Spleen (tissue), 11 donors: Measurements from ENCODE around the gene EFCAB5. TPM values are rescaled to one million over a fixed set of nuclear protein-coding genes. Genes with fewer than 3 reads are reported as not detected.

ENCODE experiments used
- DNase-seq: peaks from one replicate; pipeline ENCODE4 v3.0.0-alpha.2; 2020
- H3K27ac ChIP-seq, 8 donors: fragments of 200-600 bp; sonication (generic) in 7 of 8; 1 replicate in 4 of 8; 2 replicates in 4 of 8; pipeline versions ENCODE4 v1.5.0 to v1.8.0; 2016 to 2021; ENCODE audit warnings: inconsistent platforms in 4 of 8, mild to moderate bottlenecking in 4 of 8, moderate library complexity in 1 of 8
- H3K27me3 ChIP-seq, 7 donors: fragments of 200-600 bp; sonication (generic) in 6 of 7; replicated peaks in 1 of 7; 1 replicate in 4 of 7; 2 replicates in 3 of 7; pipeline versions ENCODE4 v1.5.0 to v1.8.0; 2016 to 2021; ENCODE audit warnings: inconsistent platforms in 3 of 7, mild to moderate bottlenecking in 1 of 7
- H3K36me3 ChIP-seq, 6 donors: fragments of 200-600 bp; sonication (generic) in 5 of 6; 1 replicate in 4 of 6; 2 replicates in 2 of 6; pipeline versions ENCODE4 v1.5.0 to v1.8.0; 2016 to 2021; ENCODE audit warnings: inconsistent platforms in 2 of 6
- H3K4me1 ChIP-seq, 6 donors: fragments of 200-600 bp; sonication (generic) in 5 of 6; 1 replicate in 3 of 6; 2 replicates in 3 of 6; pipeline versions ENCODE4 v1.5.0 to v1.8.0; 2016 to 2021; ENCODE audit warnings: inconsistent platforms in 3 of 6
- H3K4me3 ChIP-seq, 8 donors: fragments of 200-600 bp; sonication (generic) in 7 of 8; 1 replicate in 4 of 8; 2 replicates in 4 of 8; pipeline versions ENCODE4 v1.5.0 to v1.8.0; 2016 to 2021; ENCODE audit warnings: inconsistent platforms in 4 of 8, mild to moderate bottlenecking in 4 of 8, moderate library complexity in 2 of 8
- H3K9me3 ChIP-seq, 8 donors: fragments of 200-600 bp; sonication (generic) in 7 of 8; 1 replicate in 4 of 8; 2 replicates in 4 of 8; pipeline versions ENCODE4 v1.5.0 to v1.8.0; 2016 to 2021; ENCODE audit warnings: inconsistent platforms in 4 of 8
- CTCF ChIP-seq, 11 experiments: fragments of 200-600 bp in 7 of 11; fragments of 450-650 bp in 4 of 11; sonication (generic) in 4 of 11; IDR thresholded peaks in 8 of 11; conservative IDR thresholded peaks in 3 of 11; 1 replicate in 7 of 11; 2 replicates in 4 of 11; pipeline versions ENCODE4 v1.4.0 to v1.8.0; 2016 to 2021; ENCODE audit warnings: antibody characterized with exemption in 11 of 11, inconsistent platforms in 4 of 11, mild to moderate bottlenecking in 1 of 11
- POLR2A ChIP-seq, 3 donors: fragments of 450-650 bp; IDR thresholded peaks; one replicate each; pipeline ENCODE4 v1.5.1; 2017; ENCODE audit warnings: antibody characterized with exemption in 3 of 3, mild to moderate bottlenecking in 1 of 3
- POLR2AphosphoS5 ChIP-seq, 3 donors: sonication (generic); formaldehyde crosslinking; IDR thresholded peaks; one replicate each; pipeline ENCODE4 v1.5.1; 2017; ENCODE audit warnings: antibody characterized with exemption in 3 of 3
- WGBS, 5 donors: extraction: QIAGEN DNeasy Blood & Tissue Kit in 3 of 5; methylation state at CpG; one replicate each; pipeline versions ENCODE4 v1.1.5 to v1.1.7; 2013 to 2018; 5-methylcytosine and 5-hydroxymethylcytosine counted together
- intact Hi-C: fragments of 100-400 bp; cut with DNase I; formaldehyde crosslinking; loops from one replicate; pipeline ENCODE4 v1.15.0; 2023; ENCODE audit warnings: low total_unique reads
- polyA plus RNA-seq, 3 donors: library from polyadenylated mRNA; stranded (reverse); fragments of 200-250 nt; gene quantifications; one replicate each; pipeline ENCODE4 v1.2.1, GENCODE V29; 2013
- total RNA-seq, 7 donors: library from RNA; depleted of rRNA in 3 of 7; stranded (reverse); fragments of >200 nt in 3 of 7; fragmentation: NEBNext Ultra II Directional in 4 of 7; extraction: Animal tissue kit (Norgen Biotek cat#: 25700) in 4 of 7; gene quantifications; one replicate each; pipeline versions ENCODE4 v1.1.0 to v1.2.1, GENCODE V29; 2016 to 2021
- donor health status: healthy with polysubstance abuse.
- donor health status: DM: no; HTN: no; CAD: no; lungs with moderate emphysema.
- donor health status: DM: no; HTN: no; CAD: no.
- donor health status: Bipolar disorder and iron deficiency.
- donor health status: healthy.
- donor health status: DM: no; HTN: no; CAD: no.
- donor health status: DM: yes; HTN: yes; CAD: no.

Gene EFCAB5
- total and polyA plus RNA-seq, 10 donors: 0.10 to 3.2 (median 0.89) TPM; not detected in 1

DNA sequence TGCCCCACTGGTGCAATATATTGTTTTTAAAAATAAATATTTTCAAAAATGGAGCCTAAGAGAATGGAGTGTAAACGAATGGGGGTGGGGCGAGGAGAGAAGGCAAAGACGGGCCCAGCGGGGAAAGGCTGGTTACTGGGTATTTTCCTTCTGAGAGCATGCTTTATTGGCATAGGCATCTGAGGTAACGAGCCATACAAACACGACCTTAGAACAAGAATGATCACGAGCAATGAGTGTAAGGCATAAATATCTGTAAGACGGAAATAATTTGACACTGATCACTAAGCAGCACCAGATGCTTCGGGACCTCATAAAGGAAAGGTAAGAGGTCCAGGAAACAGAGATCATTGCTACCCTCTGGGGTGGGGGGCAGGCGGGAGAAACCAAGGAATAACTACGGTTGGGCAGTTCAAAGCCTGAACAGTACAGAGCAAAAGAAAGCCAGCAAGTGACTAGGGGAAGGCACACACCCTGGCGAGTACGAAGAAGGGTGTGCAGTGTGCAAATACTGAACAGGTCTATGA lies 12.4 kb upstream of the EFCAB5 start:
- no peak for DNase-seq
- peak overlapping the region; percentile 80 to 94 (median 87) for H3K4me3 ChIP-seq
- peak overlapping the region; percentile 58 to 97 (median 92) for H3K27ac ChIP-seq
- WGBS, 5 donors: 1 to 3% (median 2%) methylated on average over 13 of the region's 13 CpGs
- TF ChIP-seq POLR2A (IDR thresholded peaks at IDR 0.05) (no peak), POLR2AphosphoS5 (IDR thresholded peaks at IDR 0.05) (no peak), CTCF (IDR thresholded peaks at IDR 0.05 in 8 of 11, conservative IDR thresholded peaks at IDR 0.05 in 3 of 11) (no peak)
- no peaks in the 10 kb centered on the region for H3K36me3 ChIP-seq
- peaks cover 26 to 73% (median 48%) of the 10 kb centered on the region in 6 donors for H3K4me1 ChIP-seq
- no peaks in the 10 kb centered on the region for H3K27me3 ChIP-seq
- intact Hi-C loops: no loop called here
- H3K9me3 ChIP-seq: no peaks in the 10 kb centered on the region

DNA sequence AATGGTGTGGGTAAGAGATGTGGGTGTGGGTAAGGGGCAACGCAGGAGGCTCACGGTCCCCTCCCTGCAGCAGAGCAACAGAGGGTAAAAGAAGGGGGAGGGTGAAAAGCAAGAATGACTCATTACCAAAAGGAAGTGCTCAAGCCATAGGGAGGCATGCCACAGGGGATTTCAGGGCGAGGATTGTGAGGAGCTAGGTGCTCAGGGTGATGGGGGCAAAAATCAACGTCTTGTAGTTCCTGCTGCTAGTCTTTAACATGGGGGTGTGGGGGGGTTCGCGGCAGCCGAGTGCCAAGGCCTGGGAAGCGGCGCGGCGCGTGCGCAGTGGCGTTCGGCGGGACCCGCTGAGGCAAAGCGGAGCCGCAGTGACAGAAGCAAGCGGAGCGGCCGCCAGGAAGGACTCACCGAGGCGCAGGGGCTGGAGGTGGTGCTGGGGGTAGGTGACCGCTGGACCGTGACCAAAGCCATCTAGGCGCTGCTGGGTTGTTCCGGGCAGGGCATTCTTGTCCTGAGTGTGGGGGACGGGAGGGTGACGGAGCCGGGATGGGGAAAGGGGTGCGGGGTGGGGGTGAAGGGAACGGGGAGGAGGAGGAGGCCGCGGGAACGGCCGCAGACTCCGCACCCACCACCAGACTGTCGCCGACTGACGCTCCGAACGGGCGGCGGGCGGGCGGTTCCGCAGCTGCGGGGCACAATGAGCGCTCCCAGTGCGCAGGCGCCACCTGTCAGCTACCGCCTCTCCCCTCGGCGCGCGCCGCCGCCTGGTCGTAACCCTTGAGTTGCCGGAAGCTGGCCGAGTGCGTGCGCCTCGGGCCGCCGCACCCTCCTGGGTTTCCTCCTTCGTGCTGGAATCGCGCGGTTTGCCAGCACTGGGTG lies 11.7 kb upstream of the EFCAB5 start, which contains the start of gene SSH2:
SSH2 (minus strand) TSS at position 696 of the 876 bp plus-strand sequence; CDS start at position 468, 228 bp downstream.
- Histone ChIP-seq H3K4me1 (peaks cover 26 to 66% (median 48%) of the 10 kb centered on the region in 6 donors), H3K27me3 (no peaks in the 10 kb centered on the region), H3K4me3 (peak within 1 kb of the TSS; percentile 80 to 94 (median 87)), H3K36me3 (no peaks in the 10 kb centered on the region), H3K9me3 (no peaks in the 10 kb centered on the region), H3K27ac (peak within 1 kb of the TSS; percentile 58 to 97 (median 92))
- intact Hi-C loops: loop anchor here (2.0 kb wide), 1 partner anchor 121 kb away; no protein-coding TSS in a partner anchor
- peak; percentile 97 for DNase-seq
- no peak for TF ChIP-seq POLR2A (IDR thresholded peaks at IDR 0.05)
- peak in 1 of 11 experiments; percentile 31 for TF ChIP-seq CTCF (IDR thresholded peaks at IDR 0.05 in 8 of 11, conservative IDR thresholded peaks at IDR 0.05 in 3 of 11)
- TF ChIP-seq POLR2AphosphoS5 (IDR thresholded peaks at IDR 0.05): peak; percentile 84 to 92 (median 91)
- WGBS, 5 donors: 0 to 1% (median 0%) methylated on average over 14 to 71 of the region's 71 CpGs

GRCh38 chr17:29930409-29931010 lies 10.9 kb upstream of the EFCAB5 start:
- Histone ChIP-seq H3K27me3 (no peaks in the 10 kb centered on the region), H3K36me3 (no peaks in the 10 kb centered on the region), H3K4me3 (peak overlapping the region; percentile 80 to 94 (median 87)), H3K4me1 (peaks cover 26 to 59% (median 48%) of the 10 kb centered on the region in 6 donors), H3K9me3 (no peaks in the 10 kb centered on the region), H3K27ac (peak overlapping the region; percentile 58 to 97 (median 92))
- intact Hi-C loops: loop anchor here (2.0 kb wide), 1 partner anchor 122 kb away; no protein-coding TSS in a partner anchor
- 0 to 2% (median 1%) methylated on average over 19 to 20 of the region's 20 CpGs for WGBS, 5 donors
- TF ChIP-seq POLR2AphosphoS5 (IDR thresholded peaks at IDR 0.05): no peak
- no peak for TF ChIP-seq POLR2A (IDR thresholded peaks at IDR 0.05)
- no peak for TF ChIP-seq CTCF (IDR thresholded peaks at IDR 0.05 in 8 of 11, conservative IDR thresholded peaks at IDR 0.05 in 3 of 11)
- DNase-seq: no peak
